ENCODE measurements around the gene PDXK. TPM values are rescaled to one million over a fixed set of nuclear protein-coding genes. Genes with fewer than 3 reads are reported as not detected.

PDXK gene
- total RNA-seq, 1 donor: 26.0 TPM

- no peak overlapping the region for H3K4me3 ChIP-seq (ENCODE audit: low read length)
- no peaks in the 10 kb centered on the region for H3K9me3 ChIP-seq (ENCODE audit: low read depth, low read length)
- no peaks in the 10 kb centered on the region for H3K27me3 ChIP-seq (ENCODE audit: insufficient read depth, low read length)
- peaks cover 17% of the 10 kb centered on the region for H3K4me1 ChIP-seq (ENCODE audit: insufficient read depth, low read length)
Measured at GRCh38 chr21:43783098-43783700, 64.3 kb downstream of the PDXK start.

DNA sequence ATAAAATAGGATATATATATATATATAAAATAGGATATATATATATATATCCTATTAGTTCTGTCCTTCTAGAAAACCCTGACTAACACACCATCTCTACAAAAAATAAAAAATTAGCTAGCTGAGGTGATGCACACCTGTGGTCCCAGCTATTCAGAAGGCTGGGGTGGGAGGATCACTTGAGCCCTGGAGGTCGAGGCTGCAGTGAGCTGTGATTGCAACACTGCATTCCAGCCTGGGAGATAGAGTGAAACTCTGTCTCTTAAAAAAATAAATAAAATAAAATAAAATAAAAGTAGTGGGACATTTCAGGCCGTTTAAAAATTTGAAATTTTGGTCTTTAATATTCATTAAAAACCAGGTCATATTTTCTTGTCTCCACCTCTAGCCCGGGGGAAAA is 66.2 kb downstream of the PDXK start:
- Histone ChIP-seq H3K27me3 (ENCODE audit: insufficient read depth, low read length) (no peaks in the 10 kb centered on the region), H3K4me1 (ENCODE audit: insufficient read depth, low read length) (peaks cover 4% of the 10 kb centered on the region), H3K4me3 (ENCODE audit: low read length) (no peak overlapping the region), H3K9me3 (ENCODE audit: low read depth, low read length) (no peaks in the 10 kb centered on the region)

DNA sequence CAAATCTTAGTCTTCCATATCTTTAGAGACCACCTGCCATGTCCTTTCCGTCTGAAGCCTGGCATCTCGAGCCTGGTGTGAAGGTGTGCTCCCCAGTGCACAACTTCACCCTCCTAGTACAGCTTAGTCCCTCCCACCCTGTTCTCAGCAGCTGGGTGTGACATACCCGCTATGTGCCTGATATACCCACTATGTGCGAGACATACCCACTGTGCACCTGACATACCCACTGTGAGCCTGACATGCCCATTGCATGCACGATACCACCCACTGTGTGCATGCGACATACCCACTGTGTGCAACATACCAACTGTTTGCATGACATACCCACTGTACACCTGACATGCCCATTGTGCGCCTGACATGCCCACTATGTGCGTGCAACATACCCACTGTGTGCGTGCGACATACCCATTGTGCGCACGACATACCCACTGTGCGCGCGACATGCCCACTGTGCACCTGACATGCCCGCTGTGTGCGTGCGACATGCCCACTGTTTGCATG is 67.4 kb downstream of the PDXK start:
- Histone ChIP-seq H3K9me3 (ENCODE audit: low read depth, low read length) (no peaks in the 10 kb centered on the region), H3K27me3 (ENCODE audit: insufficient read depth, low read length) (no peaks in the 10 kb centered on the region), H3K4me3 (ENCODE audit: low read length) (no peak overlapping the region), H3K4me1 (ENCODE audit: insufficient read depth, low read length) (peaks cover 16% of the 10 kb centered on the region)

DNA sequence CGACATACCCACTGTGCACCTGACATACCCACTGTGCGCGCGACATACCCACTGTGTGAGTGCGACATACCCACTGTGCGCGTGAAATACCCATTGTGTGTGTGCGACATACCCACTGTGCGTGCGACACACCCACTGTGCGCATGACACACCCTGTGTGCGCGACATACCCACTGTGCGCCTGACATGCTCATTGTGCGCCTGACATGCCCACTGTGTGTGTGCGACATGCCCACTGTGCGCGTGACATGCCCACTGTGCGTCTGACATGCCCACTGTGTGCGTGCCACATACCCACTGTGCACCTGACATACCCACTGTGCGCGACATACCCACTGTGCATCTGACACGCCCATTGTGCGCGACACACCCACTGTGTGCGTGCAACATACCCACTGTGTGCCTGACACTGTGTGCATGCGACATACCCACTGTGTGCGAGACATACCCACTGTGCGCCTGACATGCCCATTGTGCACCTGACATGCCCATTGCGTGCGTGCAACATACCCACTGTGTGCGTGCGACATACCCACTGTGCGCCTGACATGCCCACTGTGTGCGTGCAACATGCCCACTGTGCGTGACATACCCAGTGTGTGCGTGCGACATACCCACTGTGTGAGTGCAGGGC is 68.0 kb downstream of the PDXK start:
- Histone ChIP-seq H3K4me1 (ENCODE audit: insufficient read depth, low read length) (peaks cover 16% of the 10 kb centered on the region), H3K27me3 (ENCODE audit: insufficient read depth, low read length) (no peaks in the 10 kb centered on the region), H3K9me3 (ENCODE audit: low read depth, low read length) (no peaks in the 10 kb centered on the region), H3K4me3 (ENCODE audit: low read length) (no peak overlapping the region)

DNA sequence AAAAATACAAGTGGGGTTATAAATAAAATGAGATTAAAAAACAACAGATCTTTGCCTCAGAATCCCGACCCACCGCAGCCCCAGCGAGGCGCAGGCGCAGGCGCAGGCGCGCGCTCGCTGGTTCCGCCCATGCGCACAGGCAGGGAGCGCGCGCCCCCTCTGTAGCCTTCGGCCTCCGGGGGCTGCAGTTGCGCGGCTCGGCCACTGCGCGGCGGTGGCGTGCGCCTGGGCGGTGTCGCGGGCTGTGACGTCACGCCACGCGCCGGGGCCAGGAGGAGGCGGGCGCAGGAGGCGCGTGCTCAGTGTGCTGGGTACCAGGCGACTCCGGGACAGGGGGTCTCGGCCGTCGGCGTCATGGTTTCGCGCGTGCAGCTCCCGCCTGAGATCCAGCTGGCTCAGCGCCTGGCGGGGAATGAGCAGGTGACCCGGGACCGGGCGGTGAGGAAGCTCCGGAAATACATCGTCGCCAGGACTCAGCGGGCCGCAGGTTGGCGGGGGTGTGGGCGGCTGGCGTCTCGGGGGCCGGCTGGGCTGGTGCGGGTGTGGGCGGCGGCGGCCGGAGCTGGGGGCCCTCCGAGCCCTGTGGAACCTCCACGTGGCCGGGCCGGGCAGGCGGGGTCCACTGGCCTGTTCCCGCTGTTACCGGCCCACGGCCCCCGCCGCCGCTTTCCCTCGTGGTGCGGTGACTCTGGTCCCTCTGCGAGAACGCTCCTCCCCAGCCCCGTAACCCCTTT is 70.5 kb downstream of the PDXK start, which contains the start of gene RRP1:
Gene RRP1 (plus strand): TSS at position 302 of the 734 bp plus-strand sequence. CDS start 53 bp downstream, at position 355.
- no peaks in the 10 kb centered on the region for H3K9me3 ChIP-seq (ENCODE audit: low read depth, low read length)
- peaks cover 16% of the 10 kb centered on the region for H3K4me1 ChIP-seq (ENCODE audit: insufficient read depth, low read length)
- H3K27me3 ChIP-seq (ENCODE audit: insufficient read depth, low read length): no peaks in the 10 kb centered on the region
- H3K4me3 ChIP-seq (ENCODE audit: low read length): peak within 1 kb of the TSS; percentile 83

DNA sequence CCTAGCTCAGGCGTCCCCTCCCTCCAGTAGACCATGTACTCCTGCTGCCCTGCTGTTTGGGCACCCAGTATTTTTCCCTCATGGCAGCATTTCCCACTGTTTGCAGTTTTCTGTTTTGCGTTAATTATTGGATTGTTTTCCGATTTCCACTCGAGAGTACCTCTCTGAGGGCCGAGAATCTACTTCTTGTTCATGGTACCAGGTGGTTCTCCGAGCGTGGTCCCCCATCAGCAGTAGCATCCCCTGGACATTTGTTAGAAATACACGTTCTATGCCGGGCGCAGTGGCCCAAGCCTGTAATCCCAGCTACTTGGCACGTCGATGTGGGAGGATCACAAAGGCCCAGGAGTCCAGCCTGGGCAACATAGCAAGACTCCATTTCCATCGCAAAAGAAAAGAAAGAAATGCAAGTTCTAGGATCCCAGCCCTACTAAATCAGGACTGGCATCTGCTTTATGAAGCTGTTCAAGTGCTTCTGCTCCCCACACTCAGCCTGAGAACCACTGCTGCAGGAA is 71.1 kb downstream of the PDXK start:
- no peaks in the 10 kb centered on the region for H3K27me3 ChIP-seq (ENCODE audit: insufficient read depth, low read length)
- peaks cover 16% of the 10 kb centered on the region for H3K4me1 ChIP-seq (ENCODE audit: insufficient read depth, low read length)
- no peaks in the 10 kb centered on the region for H3K9me3 ChIP-seq (ENCODE audit: low read depth, low read length)
- H3K4me3 ChIP-seq (ENCODE audit: low read length): peak overlapping the region; percentile 83

- no peaks in the 10 kb centered on the region for H3K27me3 ChIP-seq (ENCODE audit: insufficient read depth, low read length)
- no peak overlapping the region for H3K4me3 ChIP-seq (ENCODE audit: low read length)
- H3K9me3 ChIP-seq (ENCODE audit: low read depth, low read length): no peaks in the 10 kb centered on the region
- H3K4me1 ChIP-seq (ENCODE audit: insufficient read depth, low read length): peaks cover 16% of the 10 kb centered on the region
Measured at GRCh38 chr21:43792406-43792805, 73.5 kb downstream of the PDXK start.

- H3K4me1 ChIP-seq (ENCODE audit: insufficient read depth, low read length): peaks cover 16% of the 10 kb centered on the region
- H3K27me3 ChIP-seq (ENCODE audit: insufficient read depth, low read length): no peaks in the 10 kb centered on the region
- H3K9me3 ChIP-seq (ENCODE audit: low read depth, low read length): no peaks in the 10 kb centered on the region
- H3K4me3 ChIP-seq (ENCODE audit: low read length): no peak overlapping the region
Measured at GRCh38 chr21:43793243-43793642, 74.3 kb downstream of the PDXK start.

DNA sequence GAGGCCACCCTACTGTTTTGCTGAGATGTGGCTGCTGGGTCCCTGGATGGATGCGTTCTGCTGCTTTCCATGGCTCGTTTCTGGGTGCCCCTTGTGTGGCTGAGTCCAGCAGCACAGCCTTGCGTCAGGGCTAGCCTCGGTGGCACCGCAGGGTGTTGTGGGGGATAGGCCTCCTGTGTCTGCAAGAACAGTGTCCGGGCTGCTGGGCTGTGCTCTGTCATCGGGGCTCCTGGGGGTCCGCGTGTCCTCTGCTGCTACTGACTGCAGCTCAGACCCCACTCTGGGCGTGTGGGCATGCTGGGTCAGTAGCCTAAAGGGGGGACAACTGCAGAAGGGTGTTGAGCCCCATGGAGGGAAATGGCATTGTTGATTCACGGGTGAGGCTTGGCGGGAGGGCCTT is 75.4 kb downstream of the PDXK start:
- Histone ChIP-seq H3K4me1 (ENCODE audit: insufficient read depth, low read length) (peaks cover 16% of the 10 kb centered on the region), H3K27me3 (ENCODE audit: insufficient read depth, low read length) (no peaks in the 10 kb centered on the region), H3K4me3 (ENCODE audit: low read length) (no peak overlapping the region), H3K9me3 (ENCODE audit: low read depth, low read length) (no peaks in the 10 kb centered on the region)

- Histone ChIP-seq H3K9me3 (ENCODE audit: low read depth, low read length) (no peaks in the 10 kb centered on the region), H3K27me3 (ENCODE audit: insufficient read depth, low read length) (no peaks in the 10 kb centered on the region), H3K4me1 (ENCODE audit: insufficient read depth, low read length) (peaks cover 14% of the 10 kb centered on the region), H3K4me3 (ENCODE audit: low read length) (no peak overlapping the region)
Measured at GRCh38 chr21:43794857-43795256, 75.9 kb downstream of the PDXK start.

DNA sequence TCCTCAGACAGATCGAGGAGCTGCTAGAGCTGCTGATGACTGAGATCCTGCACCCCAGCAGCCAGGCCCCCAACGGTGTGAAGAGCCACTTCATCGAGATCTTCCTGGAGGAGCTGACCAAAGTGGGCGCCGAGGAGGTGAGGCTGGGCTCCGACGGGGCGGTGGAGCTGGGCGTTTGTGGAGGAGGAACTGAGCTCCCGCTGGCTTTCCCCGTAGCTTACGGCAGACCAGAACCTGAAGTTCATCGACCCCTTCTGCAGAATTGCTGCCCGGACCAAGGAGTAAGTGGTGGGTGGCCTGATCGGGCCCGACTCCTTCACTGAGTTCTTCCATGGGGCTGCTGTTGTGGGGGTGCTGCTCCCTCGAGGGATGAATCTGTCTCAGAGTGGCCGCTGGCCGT is 78.5 kb downstream of the PDXK start:
- no peak overlapping the region for H3K4me3 ChIP-seq (ENCODE audit: low read length)
- H3K27me3 ChIP-seq (ENCODE audit: insufficient read depth, low read length): no peaks in the 10 kb centered on the region
- H3K9me3 ChIP-seq (ENCODE audit: low read depth, low read length): no peaks in the 10 kb centered on the region
- no peaks in the 10 kb centered on the region for H3K4me1 ChIP-seq (ENCODE audit: insufficient read depth, low read length)

GRCh38 chr21:43797925-43798715 is 79.2 kb downstream of the PDXK start:
- Histone ChIP-seq H3K4me1 (ENCODE audit: insufficient read depth, low read length) (no peaks in the 10 kb centered on the region), H3K4me3 (ENCODE audit: low read length) (no peak overlapping the region), H3K27me3 (ENCODE audit: insufficient read depth, low read length) (no peaks in the 10 kb centered on the region), H3K9me3 (ENCODE audit: low read depth, low read length) (no peaks in the 10 kb centered on the region)

DNA sequence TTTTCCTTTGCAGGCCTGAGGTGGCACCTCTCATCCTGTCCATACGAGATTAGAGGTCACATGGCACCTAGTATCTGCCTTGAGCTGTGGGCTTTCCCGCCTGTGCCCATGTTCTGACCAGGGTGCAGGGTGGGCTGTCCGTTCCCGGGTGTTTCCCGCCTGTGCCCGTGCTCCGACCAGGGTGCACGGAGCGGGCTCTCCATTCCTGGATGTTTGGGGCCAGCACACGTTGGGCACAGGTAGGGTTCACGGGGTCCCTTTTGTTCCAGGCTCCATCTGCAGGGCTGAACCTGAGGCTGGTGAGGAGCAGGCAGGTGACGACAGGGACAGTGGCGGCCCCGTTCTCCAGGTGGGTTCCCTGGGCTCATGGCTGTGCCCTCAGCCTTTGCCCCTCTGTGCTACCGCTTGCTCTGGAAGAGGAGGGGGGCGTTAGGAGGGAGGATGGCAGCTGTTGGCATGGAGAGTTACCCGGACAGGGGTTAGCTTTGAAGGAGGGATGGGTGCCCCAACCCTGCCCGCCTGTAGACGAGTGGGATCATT is 80.4 kb downstream of the PDXK start:
- Histone ChIP-seq H3K4me3 (ENCODE audit: low read length) (no peak overlapping the region), H3K4me1 (ENCODE audit: insufficient read depth, low read length) (peaks cover 8% of the 10 kb centered on the region), H3K9me3 (ENCODE audit: low read depth, low read length) (no peaks in the 10 kb centered on the region), H3K27me3 (ENCODE audit: insufficient read depth, low read length) (no peaks in the 10 kb centered on the region)

- Histone ChIP-seq H3K9me3 (ENCODE audit: low read depth, low read length) (no peaks in the 10 kb centered on the region), H3K4me3 (ENCODE audit: low read length) (no peak overlapping the region), H3K27me3 (ENCODE audit: insufficient read depth, low read length) (no peaks in the 10 kb centered on the region), H3K4me1 (ENCODE audit: insufficient read depth, low read length) (peaks cover 15% of the 10 kb centered on the region)
Measured at GRCh38 chr21:43800124-43800523, 81.2 kb downstream of the PDXK start.

Measured in mononuclear cell (primary cell).